GM10847 (cell line): ENCODE results near the gene PRRC2B.

Experiments
- POLR2A ChIP-seq: IDR thresholded peaks from 2 replicates; pipeline ENCODE4 v1.6.1; 2011; ENCODE audit not compliant: insufficient read length; ENCODE audit errors: extremely low read depth

Gene PRRC2B

DNA sequence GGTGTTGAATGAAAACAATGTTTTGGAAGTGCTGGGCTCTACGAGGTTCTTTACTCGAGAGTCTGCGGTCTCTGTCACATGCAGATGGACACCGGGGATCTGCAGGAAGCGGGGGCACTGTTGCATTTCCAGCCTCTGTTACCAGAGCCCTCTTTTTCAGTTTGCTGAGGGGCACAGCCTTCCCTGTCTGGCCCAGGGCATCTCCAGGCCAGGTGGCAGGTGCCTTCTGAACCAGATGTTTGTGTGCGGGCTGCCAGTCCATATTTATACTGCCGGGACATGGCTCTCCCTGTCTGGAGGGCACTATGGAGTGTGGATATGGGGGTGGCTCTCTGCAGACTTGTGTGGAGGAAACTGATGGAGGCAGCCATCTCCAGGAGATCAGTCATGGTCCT, 90.2 kb downstream of the PRRC2B start:
- no peak for TF ChIP-seq POLR2A

DNA sequence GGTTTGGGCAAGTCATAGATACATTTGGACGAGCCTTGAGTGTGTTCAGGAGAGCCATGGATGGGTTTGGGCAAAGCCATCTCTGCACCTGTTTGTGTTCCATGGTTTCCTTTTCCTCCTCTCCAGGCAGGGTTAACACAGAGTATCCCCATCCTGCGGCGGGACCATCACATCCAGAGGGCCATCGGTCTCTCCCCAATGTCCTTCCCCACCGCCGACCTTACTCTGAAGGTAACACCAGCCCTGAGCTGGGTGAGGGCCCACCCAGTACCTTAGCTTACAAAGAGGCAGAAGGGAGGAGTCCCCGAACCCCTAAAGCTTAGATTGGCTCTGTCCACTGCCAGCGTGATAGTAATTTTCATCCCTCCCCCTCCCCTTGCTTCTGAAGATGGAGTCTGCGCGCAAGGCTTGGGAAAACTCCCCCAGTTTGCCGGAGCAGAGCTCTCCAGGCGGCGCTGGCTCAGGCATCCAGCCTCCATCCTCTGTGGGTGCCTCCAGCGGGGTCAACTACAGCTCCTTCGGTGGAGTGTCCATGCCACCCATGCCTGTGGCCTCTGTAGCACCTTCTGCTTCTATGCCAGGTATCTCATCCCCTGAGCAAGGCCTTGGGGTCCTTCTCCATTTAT, 90.8 kb downstream of the PRRC2B start:
- TF ChIP-seq POLR2A: no peak

DNA sequence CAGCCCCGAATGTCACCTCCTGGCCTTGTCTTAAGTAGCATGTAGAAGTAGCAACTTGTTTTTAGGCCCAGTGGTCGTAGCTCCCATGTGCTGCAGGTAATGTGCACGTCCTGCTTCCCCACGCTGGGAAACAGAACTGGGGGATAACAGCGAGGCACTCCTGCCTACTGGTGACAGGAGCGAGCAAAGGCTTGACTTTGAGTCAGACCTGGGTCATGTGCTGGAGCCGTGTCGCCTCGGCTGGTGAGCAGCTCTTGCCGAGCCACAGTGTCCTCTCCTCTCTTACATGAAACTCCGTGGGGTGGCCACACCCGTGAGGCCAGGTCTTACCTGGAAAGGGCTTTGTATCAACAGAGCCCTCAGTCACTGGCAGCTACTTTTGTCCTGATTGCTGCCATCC, 91.3 kb downstream of the PRRC2B start:
- no peak for TF ChIP-seq POLR2A

DNA sequence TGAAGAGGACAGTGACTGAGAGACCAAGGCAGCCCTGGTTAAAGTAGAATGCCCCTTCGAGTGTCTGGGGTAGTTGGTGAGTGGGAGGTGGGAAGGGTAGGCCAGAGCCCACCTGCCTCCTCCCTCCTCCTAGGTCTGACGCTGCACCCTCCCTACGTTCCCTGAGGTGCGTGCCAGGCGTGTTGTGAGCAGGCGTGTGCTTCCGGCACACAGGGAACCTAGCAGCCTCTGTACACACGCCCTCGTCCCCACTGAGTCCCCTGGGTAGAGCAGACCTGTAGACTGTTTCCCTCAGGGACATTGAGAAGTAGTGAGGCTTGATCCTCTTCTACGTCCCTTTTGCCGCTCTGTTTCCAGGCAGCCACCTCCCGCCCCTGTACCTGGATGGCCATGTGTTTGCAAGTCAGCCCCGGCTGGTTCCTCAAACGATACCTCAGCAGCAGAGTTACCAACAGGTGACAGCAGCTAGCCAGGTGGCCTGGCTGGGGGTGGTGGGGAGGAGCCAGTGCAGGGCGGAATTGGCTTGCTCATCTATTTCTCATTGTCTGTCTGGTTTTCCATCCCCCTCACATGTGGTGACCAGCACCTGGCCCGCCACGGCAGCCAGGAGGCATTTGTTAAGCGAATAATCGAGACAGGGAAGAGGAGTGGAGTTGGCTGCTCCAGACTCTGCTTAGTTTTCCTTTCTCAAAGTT, 92.0 kb downstream of the PRRC2B start:
- no peak for TF ChIP-seq POLR2A

DNA sequence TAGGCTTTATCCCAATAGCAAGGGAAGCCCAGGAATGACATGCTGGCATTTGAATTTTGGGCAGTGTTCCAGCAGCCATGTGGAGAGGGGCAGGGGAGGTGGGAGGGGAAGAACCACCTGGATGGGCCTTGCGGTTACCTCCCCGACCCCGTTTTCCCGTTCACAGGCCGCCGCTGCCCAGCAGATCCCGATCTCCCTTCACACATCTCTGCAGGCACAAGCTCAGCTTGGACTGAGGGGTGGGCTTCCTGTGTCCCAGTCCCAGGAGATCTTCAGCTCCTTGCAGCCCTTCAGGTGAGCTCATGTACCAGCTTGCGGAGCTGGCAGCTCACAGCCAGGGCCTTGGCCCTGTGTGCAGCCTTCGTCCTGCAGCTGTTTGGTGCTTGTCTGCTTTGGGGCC, 93.1 kb downstream of the PRRC2B start:
- no peak for TF ChIP-seq POLR2A

DNA sequence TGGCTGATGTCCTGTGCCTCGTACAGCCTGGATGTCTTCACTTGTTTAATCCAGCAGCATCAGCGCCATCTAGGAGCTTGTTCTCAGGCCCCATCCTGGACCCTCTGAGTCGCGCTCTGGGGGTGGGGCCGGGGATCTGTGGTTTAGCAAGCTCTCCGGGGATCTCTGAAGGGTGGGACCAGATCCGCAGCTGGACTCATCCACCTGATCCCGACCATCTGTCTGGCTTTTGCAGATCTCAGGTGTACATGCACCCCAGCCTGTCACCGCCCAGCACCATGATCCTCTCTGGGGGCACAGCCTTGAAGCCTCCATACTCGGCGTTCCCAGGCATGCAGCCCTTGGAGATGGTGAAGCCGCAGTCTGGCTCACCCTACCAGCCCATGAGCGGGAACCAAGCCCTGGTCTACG, 93.7 kb downstream of the PRRC2B start:
- no peak for TF ChIP-seq POLR2A

DNA sequence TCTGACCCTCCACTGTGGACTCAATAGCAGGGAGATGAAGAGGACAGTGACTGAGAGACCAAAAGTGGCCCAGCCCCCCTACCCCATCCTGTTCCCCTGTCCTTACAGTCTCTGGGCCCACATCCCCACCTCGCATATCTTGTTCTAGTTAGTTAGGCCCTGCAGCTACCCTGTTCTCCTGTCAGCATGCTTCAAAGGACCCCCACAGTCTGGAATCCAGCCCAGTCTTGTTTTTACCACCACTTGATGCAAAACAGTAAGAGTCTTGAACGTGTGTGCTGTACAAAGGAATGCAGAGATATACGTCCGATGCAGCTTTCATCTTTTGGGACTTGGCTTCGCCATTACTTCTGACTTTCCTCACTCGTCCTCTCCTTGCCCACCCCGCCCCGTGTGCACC, 96.6 kb downstream of the PRRC2B start:
- TF ChIP-seq POLR2A: no peak

DNA sequence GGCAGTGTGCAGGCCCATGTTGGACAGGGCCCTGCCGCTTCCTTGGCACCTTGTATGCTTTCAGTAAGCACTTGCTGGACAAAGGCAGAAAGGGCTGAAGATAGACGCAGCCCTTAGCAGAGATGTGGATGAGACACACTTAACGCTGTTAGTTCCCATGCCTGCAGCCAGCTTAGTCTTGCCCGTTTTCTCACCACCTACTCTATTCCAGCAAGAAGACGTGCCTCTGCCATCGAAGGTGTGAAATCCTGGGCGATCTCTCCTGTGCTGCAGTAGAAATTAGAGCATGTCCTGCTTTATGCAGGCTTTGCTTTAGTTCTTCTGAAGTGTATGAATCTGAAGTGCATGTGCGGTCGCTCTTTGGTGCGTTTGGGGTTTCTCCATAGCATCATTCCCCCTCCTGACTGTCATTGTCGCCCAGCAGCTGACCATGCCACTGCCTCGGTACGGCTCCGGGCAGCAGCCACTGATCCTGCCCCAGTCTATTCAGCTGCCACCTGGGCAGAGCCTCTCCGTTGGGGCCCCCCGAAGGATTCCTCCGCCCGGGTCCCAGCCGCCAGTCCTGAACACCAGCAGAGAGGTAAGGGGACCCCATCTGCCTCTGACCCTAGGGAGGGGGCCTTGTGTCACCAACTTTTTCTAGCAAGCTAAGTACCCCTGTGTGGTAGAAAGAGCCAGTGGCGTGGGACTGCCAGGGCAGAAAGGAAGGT, 97.3 kb downstream of the PRRC2B start:
- TF ChIP-seq POLR2A: no peak

DNA sequence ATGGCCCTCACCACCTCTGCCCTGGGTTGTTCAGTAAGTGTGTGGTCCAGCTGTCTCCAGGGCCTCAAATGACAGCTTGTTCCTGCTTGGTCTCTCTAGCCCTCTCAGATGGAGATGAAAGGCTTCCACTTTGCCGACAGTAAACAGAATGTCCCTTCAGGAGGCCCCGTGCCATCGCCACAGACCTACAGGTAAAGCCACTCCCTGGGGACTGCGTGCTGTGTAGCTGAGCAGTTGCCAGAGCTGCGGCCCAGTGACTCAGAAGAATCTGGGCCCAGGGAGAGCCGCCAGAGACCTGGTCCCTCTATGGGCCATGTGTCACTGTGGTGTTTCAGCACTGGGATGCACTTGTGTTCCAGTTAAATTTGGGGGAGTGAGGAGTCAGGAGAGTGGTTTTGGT, 98.2 kb downstream of the PRRC2B start:
- no peak for TF ChIP-seq POLR2A

DNA sequence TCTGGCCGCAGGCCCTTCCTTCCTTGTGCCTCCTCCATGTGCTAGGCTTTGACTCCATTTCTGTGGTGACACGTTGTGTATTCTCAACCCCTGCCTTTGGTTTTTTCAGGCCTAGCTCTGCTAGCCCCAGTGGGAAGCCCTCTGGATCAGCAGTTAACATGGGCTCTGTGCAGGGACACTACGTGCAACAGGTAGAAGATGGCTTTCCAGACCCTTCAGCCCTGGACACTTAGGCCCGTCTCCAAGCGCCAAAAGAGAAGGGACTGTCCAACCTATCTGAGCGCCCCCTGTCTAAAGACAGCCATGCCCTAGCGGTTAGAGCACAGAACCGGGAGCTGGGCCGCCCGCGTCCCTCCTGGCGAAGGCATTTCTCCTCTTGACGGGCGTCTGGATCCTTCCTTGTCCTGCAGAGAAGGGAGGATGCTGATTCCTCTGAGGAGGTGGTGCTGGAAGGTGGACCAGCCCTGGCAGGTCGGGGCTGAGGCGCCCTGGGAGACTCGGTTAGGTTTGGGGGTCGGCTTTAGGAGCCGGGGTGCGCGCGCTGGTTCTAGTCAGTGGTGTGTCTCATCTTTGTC, 100.5 kb downstream of the PRRC2B start:
- no peak for TF ChIP-seq POLR2A

DNA sequence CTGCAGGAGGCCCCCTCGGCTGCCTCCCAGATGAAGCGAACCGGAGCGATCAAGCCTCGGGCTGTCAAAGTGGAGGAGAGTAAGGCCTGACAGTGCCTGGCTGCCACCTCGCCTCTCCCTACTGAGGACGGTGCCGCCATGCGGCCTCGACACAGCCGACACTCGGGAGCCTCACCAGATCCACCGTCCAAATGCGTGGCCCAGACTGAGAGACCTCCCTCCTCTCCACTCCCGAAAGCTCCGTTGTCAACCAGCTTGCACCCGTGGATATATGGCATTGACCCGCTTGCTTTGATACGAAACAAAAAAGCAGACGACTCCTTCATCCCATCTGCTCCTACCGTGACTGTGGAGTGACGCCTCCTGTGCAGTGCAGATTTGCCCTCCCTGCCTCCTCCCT, 101.9 kb downstream of the PRRC2B start:
- no peak for TF ChIP-seq POLR2A

DNA sequence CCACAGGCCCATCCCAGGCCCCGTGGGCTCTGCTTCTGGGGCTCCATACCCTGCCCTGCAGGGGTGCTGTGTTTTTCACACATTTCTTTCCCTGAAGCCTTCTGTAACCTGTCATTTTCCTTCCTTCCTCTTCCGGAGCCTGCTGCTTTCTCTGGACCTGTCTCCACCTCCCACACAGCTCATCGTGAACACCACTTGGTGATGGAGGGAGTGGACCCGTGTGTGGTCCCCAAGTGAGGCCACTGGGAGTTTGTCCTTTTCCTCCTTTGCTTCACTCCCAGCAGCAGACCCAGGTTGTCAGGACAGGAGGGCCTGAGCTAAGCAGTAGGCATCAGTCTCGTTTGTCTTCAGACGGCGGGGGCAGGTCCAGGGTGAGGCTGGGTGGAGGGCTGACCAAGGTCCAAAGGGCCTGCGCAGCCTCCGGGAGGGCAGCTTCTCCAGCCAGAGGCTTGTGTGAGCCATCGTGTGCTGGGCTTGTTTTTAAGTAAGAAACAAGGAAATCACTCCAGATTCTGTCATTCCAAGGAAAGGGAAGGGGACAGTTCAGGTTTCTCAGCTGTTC, 103.0 kb downstream of the PRRC2B start:
- TF ChIP-seq POLR2A: no peak

DNA sequence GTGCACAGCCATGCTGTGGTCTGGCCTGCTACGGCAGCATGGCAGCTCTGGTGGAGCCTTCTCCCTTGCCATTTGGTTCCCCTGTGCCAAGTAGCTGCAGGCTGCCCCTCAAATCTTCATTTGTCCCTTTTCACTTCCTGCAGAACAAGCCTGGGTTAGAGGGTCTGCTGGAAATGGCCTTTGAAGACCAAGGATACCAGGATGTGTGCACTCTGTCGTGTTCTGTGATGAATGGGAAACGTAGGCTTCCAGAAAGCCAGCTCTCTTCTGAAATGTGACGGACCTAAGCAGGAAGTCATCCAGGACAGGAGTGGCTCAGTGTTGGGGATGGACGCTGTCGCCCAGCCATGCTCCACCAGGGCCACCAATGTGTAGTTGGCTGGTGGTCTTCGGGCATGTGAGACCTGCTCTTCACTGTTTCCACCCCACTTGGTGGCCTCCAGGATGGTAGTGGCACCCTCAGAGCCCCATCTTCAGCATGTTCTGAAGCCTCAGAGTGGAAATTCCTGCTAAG, 105.4 kb downstream of the PRRC2B start:
- TF ChIP-seq POLR2A: no peak

DNA sequence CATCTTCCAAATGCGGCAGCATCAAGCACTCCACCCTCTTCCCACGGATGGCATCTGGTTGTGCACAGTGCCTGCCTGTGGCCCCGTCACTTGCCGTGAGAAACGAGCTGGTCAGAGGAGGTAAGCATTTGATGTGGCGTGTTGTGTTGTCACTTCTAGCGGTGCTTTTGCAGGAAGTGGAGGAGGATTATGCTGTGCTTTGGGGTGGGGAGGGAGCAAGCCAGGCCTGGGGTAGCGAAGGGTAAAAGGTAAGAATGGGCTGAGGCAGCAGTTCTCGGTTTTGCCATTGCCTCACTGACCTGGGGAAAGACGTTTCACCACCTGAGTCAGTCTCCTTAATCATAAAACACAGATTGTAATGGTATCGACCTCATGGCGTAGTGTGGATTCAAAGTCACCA, 106.5 kb downstream of the PRRC2B start:
- TF ChIP-seq POLR2A: no peak

DNA sequence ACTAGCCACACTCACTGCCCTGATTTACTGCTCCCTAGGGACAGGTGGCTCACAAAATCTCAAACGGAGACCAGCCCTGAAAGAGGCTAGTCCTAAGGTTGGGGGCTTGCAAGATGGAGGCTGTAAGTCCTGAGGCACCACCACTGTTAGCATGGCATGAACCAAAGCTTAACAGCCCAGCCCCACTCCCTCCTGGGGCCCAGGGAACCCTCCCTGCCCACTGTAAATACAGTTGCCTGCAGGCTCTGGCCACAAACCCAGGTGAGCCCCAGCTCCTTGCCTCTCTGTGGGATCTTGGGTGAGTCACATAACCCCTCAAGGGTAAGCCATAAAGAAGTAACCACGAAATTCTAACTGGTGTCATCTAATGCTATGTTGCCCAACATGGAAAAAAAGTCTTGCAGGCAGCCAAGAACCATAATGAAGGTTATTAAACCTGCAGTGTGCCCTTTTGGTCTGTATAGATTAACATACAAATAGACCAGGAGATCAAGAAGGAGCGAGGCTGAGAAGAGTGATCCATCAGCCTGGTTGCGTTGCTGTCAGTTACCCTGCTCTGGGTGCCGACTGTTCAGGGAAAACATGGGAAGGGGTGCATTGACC, 107.2 kb downstream of the PRRC2B start:
- TF ChIP-seq POLR2A: no peak
